HG02885 (cell line): ENCODE measurements around the gene LPIN3.
A peak's percentile ranks its signal among the peaks of the same experiment; 100 is the strongest.

ENCODE experiments used
- ATAC-seq: cut with Tn5 transposase; IDR thresholded peaks from one replicate; pipeline ENCODE4 v1.9.1; 2021; ENCODE audit warnings: mild to moderate bottlenecking; ENCODE audit not compliant: unreplicated experiment, poor library complexity

Gene LPIN3

GRCh38 chr20:41320441-41320840, 20.2 kb upstream of the LPIN3 start:
- ATAC-seq: no peak

- no peak for ATAC-seq
Measured at GRCh38 chr20:41320976-41321375, 19.6 kb upstream of the LPIN3 start.

GRCh38 chr20:41327178-41327577, 13.4 kb upstream of the LPIN3 start:
- no peak for ATAC-seq

GRCh38 chr20:41329435-41330342, 10.9 kb upstream of the LPIN3 start:
- ATAC-seq: peak; percentile 78

GRCh38 chr20:41330343-41330720, 10.3 kb upstream of the LPIN3 start:
- ATAC-seq: no peak

- no peak for ATAC-seq
Measured at GRCh38 chr20:41330941-41331340, 9.7 kb upstream of the LPIN3 start.

GRCh38 chr20:41331731-41332130, 8.9 kb upstream of the LPIN3 start:
- ATAC-seq: no peak

- ATAC-seq: no peak
Measured at GRCh38 chr20:41334036-41334435, 6.6 kb upstream of the LPIN3 start.

GRCh38 chr20:41334443-41335421, 5.9 kb upstream of the LPIN3 start:
- no peak for ATAC-seq

- no peak for ATAC-seq
Measured at GRCh38 chr20:41335591-41335990, 5.0 kb upstream of the LPIN3 start.

- ATAC-seq: no peak
Measured at GRCh38 chr20:41336711-41337492, 3.7 kb upstream of the LPIN3 start.

GRCh38 chr20:41339957-41340326, 679 bp upstream of the LPIN3 start:
- peak; percentile 75 for ATAC-seq

GRCh38 chr20:41342474-41343464, 2.1 kb downstream of the LPIN3 start:
- no peak for ATAC-seq

- ATAC-seq: no peak
Measured at GRCh38 chr20:41344477-41344876, 3.9 kb downstream of the LPIN3 start.

- ATAC-seq: no peak
Measured at GRCh38 chr20:41344938-41345728, 4.5 kb downstream of the LPIN3 start.

GRCh38 chr20:41345729-41346067, 5.1 kb downstream of the LPIN3 start:
- no peak for ATAC-seq

GRCh38 chr20:41347523-41348429, 7.2 kb downstream of the LPIN3 start:
- no peak for ATAC-seq
